GM12892 (cell line): ENCODE measurements around the gene NAA38.
A peak's percentile ranks its signal among the peaks of the same experiment; 100 is the strongest.

ENCODE experiments used
- DNase-seq: peaks from one replicate; pipeline ENCODE4 v3.0.0; 2011; ENCODE audit not compliant: insufficient read length
- FAIRE-seq: peaks from 2 replicates; lab custom pipeline; 2011; peaks lifted over from hg19 to GRCh38; lab: Jason Lieb, UNC
- POLR2A ChIP-seq: IDR thresholded peaks from 2 replicates; pipeline ENCODE4 v1.6.1; 2011; ENCODE audit warnings: low read depth, low read length, control low read depth
- POLR2AphosphoS5 ChIP-seq: IDR thresholded peaks from 2 replicates; pipeline ENCODE4 v1.6.1; 2011; ENCODE audit warnings: low read depth, low read length, control low read depth
- TAF1 ChIP-seq: IDR thresholded peaks from 2 replicates; pipeline ENCODE4 v1.6.1; 2011; ENCODE audit warnings: low read depth, mild to moderate bottlenecking, control low read depth, low read length, borderline replicate concordance

NAA38 gene

GRCh38 chr17:7849751-7850504 is 7.4 kb downstream of the NAA38 start:
- TF ChIP-seq POLR2AphosphoS5 (no peak), POLR2A (no peak), TAF1 (no peak)
- FAIRE-seq (no peak), DNase-seq (no peak)

- FAIRE-seq: no peak
- DNase-seq: no peak
These were observed 8.1 kb downstream of the NAA38 start for GRCh38 chr17:7849130-7849750.

GRCh38 chr17:7848739-7849129 is 8.6 kb downstream of the NAA38 start:
- no peak for TF ChIP-seq POLR2AphosphoS5
- TF ChIP-seq TAF1: no peak
- no peak for TF ChIP-seq POLR2A
- FAIRE-seq (no peak), DNase-seq (no peak)

More at GRCh38 chr17:7849130-7849750, 8.1 kb downstream of the NAA38 start:
- TF ChIP-seq POLR2A (no peak), POLR2AphosphoS5 (no peak), TAF1 (no peak)

- no peak for TF ChIP-seq POLR2A
- no peak for TF ChIP-seq TAF1
- no peak for TF ChIP-seq POLR2AphosphoS5
- FAIRE-seq (no peak), DNase-seq (no peak)
These were observed 9.2 kb downstream of the NAA38 start for GRCh38 chr17:7848131-7848579.

GRCh38 chr17:7846765-7847661 is 10.3 kb downstream of the NAA38 start:
- DNase-seq (no peak), FAIRE-seq (no peak)
- TF ChIP-seq POLR2A (no peak), TAF1 (no peak), POLR2AphosphoS5 (no peak)

GRCh38 chr17:7846063-7846735 is 11.2 kb downstream of the NAA38 start:
- no peak for TF ChIP-seq POLR2A
- TF ChIP-seq POLR2AphosphoS5: no peak
- no peak for TF ChIP-seq TAF1
- DNase-seq: no peak
- FAIRE-seq: no peak

- TF ChIP-seq TAF1: no peak
- no peak for TF ChIP-seq POLR2A
- DNase-seq (no peak), FAIRE-seq (no peak)
These were observed 11.8 kb downstream of the NAA38 start for GRCh38 chr17:7845359-7846062.

GRCh38 chr17:7844292-7845154 is 12.8 kb downstream of the NAA38 start:
- TF ChIP-seq POLR2AphosphoS5 (peak; percentile 74), POLR2A (peak; percentile 70), TAF1 (peak; percentile 38; the same call in 1 of the 2 replicates)
- DNase-seq: peak; percentile 95
- peak; percentile 98 for FAIRE-seq

GRCh38 chr17:7843536-7844291 is 13.6 kb downstream of the NAA38 start:
- TF ChIP-seq POLR2AphosphoS5 (peak; percentile 73), TAF1 (no peak)
- DNase-seq (peak; percentile 79), FAIRE-seq (no peak)
